ENCODE measurements around the gene CMPK1.

CMPK1 gene

DNA sequence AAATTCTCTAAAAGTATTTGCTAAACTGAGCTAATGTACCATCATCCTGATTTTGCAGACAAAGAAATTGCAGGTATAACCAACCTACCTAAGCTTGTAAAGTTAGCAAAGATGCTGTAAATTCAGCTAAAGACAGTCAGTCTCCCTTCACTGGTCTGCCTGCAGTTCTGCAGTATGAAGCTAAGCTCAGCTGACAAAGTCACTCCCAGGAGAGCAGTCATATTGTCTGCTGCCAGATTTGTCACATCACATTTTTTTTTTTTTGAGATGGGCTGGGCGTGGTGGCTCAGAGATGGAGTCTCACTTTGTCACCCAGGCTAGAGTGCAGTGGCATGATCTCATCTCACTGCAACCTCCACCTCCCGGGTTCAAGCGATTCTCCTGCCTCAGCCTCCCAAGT, 8.9 kb upstream of the CMPK1 start:
- ATAC-seq (ENCODE audit: low read depth) (no peak), DNase-seq (ENCODE audit: low spot score) (no peak)
- H3K36me3 ChIP-seq (ENCODE audit: low read depth): no peaks in the 10 kb centered on the region
- no peak overlapping the region for H3K27ac ChIP-seq (ENCODE audit: poor library complexity, severe bottlenecking)
- TF ChIP-seq, protein P1, sequence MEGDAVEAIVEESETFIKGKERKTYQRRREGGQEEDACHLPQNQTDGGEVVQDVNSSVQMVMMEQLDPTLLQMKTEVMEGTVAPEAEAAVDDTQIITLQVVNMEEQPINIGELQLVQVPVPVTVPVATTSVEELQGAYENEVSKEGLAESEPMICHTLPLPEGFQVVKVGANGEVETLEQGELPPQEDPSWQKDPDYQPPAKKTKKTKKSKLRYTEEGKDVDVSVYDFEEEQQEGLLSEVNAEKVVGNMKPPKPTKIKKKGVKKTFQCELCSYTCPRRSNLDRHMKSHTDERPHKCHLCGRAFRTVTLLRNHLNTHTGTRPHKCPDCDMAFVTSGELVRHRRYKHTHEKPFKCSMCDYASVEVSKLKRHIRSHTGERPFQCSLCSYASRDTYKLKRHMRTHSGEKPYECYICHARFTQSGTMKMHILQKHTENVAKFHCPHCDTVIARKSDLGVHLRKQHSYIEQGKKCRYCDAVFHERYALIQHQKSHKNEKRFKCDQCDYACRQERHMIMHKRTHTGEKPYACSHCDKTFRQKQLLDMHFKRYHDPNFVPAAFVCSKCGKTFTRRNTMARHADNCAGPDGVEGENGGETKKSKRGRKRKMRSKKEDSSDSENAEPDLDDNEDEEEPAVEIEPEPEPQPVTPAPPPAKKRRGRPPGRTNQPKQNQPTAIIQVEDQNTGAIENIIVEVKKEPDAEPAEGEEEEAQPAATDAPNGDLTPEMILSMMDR (IDR thresholded peaks at IDR 0.05; ENCODE audit: poor library complexity, severe bottlenecking): no peak
- no peak overlapping the region for H3K4me3 ChIP-seq (ENCODE audit: severe bottlenecking)
- H3K9me3 ChIP-seq (ENCODE audit: severe bottlenecking): no peaks in the 10 kb centered on the region
- no peaks in the 10 kb centered on the region for H3K27me3 ChIP-seq (ENCODE audit: insufficient read depth, poor library complexity, severe bottlenecking)
- no peaks in the 10 kb centered on the region for H3K4me1 ChIP-seq (ENCODE audit: insufficient read depth, poor library complexity, severe bottlenecking)

DNA sequence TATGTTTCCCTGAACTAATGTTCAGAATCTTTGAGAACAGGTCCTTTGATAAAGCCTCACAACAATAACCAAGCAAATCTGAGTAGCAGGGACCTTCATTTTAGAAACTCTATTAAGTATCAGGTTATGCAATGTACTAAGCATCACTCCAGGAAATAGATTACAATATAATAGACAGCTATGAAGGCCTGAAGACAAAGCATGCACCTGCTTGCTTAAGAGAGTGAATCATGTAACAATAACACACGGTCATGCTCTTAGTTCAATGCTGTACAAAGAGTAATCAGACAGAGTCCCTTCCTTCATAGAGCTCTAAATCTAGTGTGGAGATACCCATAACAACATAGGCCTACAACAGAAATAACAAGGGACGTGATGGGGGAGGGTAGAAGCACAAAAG, 8.1 kb upstream of the CMPK1 start:
- TF ChIP-seq, protein P1 (IDR thresholded peaks at IDR 0.05; ENCODE audit: poor library complexity, severe bottlenecking): no peak

DNA sequence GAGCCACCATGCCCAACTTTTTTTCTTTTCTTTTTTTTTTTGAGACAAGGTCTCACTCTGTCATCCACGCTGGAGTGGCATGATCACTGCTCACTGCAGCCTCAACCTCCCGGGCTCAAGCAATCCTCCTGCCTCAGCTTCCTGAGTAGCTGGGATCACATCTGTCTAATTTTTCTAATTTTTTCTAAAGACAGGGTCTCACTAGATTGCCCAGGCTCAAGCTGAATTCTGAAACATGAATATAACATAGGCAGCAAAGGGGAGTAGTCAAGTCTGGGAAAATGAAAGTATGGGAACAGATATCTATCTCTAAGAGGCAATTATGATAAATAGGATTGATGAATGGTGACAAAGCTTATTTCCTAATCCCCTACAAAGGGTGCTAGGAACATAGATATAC, 7.3 kb upstream of the CMPK1 start:
- Histone ChIP-seq H3K4me1 (ENCODE audit: insufficient read depth, poor library complexity, severe bottlenecking) (no peaks in the 10 kb centered on the region), H3K27me3 (ENCODE audit: insufficient read depth, poor library complexity, severe bottlenecking) (no peaks in the 10 kb centered on the region), H3K4me3 (ENCODE audit: severe bottlenecking) (no peak overlapping the region), H3K36me3 (ENCODE audit: low read depth) (no peaks in the 10 kb centered on the region), H3K9me3 (ENCODE audit: severe bottlenecking) (no peaks in the 10 kb centered on the region), H3K27ac (ENCODE audit: poor library complexity, severe bottlenecking) (no peak overlapping the region)
- TF ChIP-seq, protein P1 (IDR thresholded peaks at IDR 0.05; ENCODE audit: poor library complexity, severe bottlenecking): no peak
- DNase-seq (ENCODE audit: low spot score): no peak
- ATAC-seq (ENCODE audit: low read depth): no peak

More for the DNA sequence above, 8.1 kb upstream of the CMPK1 start:
- ATAC-seq (ENCODE audit: low read depth) (peak; percentile 98), DNase-seq (ENCODE audit: low spot score) (no peak)
- H3K27ac ChIP-seq (ENCODE audit: poor library complexity, severe bottlenecking): no peak overlapping the region
- no peaks in the 10 kb centered on the region for H3K27me3 ChIP-seq (ENCODE audit: insufficient read depth, poor library complexity, severe bottlenecking)
- H3K36me3 ChIP-seq (ENCODE audit: low read depth): no peaks in the 10 kb centered on the region
- no peaks in the 10 kb centered on the region for H3K9me3 ChIP-seq (ENCODE audit: severe bottlenecking)
- no peaks in the 10 kb centered on the region for H3K4me1 ChIP-seq (ENCODE audit: insufficient read depth, poor library complexity, severe bottlenecking)
- no peak overlapping the region for H3K4me3 ChIP-seq (ENCODE audit: severe bottlenecking)

DNA sequence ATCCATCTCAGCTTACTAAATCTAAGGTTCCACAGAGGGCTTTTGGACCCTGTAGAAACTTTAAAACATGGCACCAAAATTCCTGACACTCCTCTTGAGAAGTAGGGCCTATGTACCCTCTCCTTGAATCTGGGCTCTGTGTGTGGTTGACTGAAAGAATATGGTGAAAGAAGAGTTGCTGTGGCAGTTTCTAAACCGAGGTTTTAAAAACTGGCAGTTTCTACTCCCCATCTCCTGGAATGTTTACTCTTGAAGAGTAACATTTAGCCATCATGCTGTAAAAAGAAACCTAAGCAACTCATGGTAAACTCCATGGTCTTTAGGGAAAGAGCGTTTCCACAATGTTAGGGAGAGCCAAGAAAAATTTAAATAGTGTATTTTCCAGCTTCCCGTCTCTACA, 4.6 kb upstream of the CMPK1 start:
- TF ChIP-seq, protein P1 (IDR thresholded peaks at IDR 0.05; ENCODE audit: poor library complexity, severe bottlenecking): no peak

DNA sequence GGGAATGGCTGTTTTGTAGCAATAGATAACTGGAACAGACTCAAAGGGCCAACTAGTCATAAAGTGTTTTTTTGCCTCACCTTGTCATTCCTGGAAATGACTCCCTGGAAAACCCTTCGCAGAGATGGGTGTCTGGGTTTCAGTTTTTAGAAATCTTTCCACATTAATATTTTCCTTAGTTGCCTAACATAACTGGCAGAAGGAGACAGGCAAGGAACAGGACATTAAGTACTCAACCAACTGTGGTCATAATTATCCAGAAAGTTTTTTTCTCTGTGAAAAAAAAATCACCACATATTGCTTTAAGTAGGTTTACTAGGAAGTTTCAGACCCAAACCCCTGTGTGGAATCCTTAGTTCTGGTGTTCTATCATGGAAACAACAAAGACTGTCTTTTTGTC, 3.4 kb upstream of the CMPK1 start:
- TF ChIP-seq, protein P1 (IDR thresholded peaks at IDR 0.05; ENCODE audit: poor library complexity, severe bottlenecking): no peak
- ATAC-seq (ENCODE audit: low read depth) (no peak), DNase-seq (ENCODE audit: low spot score) (no peak)
- Histone ChIP-seq H3K4me3 (ENCODE audit: severe bottlenecking) (no peak overlapping the region), H3K9me3 (ENCODE audit: severe bottlenecking) (no peaks in the 10 kb centered on the region), H3K27me3 (ENCODE audit: insufficient read depth, poor library complexity, severe bottlenecking) (no peaks in the 10 kb centered on the region), H3K36me3 (ENCODE audit: low read depth) (no peaks in the 10 kb centered on the region), H3K4me1 (ENCODE audit: insufficient read depth, poor library complexity, severe bottlenecking) (peaks cover 4% of the 10 kb centered on the region), H3K27ac (ENCODE audit: poor library complexity, severe bottlenecking) (no peak overlapping the region)

More for the DNA sequence above, 4.6 kb upstream of the CMPK1 start:
- H3K9me3 ChIP-seq (ENCODE audit: severe bottlenecking): no peaks in the 10 kb centered on the region
- peaks cover 4% of the 10 kb centered on the region for H3K4me1 ChIP-seq (ENCODE audit: insufficient read depth, poor library complexity, severe bottlenecking)
- H3K36me3 ChIP-seq (ENCODE audit: low read depth): no peaks in the 10 kb centered on the region
- no peaks in the 10 kb centered on the region for H3K27me3 ChIP-seq (ENCODE audit: insufficient read depth, poor library complexity, severe bottlenecking)
- DNase-seq (ENCODE audit: low spot score) (no peak), ATAC-seq (ENCODE audit: low read depth) (no peak)
- no peak overlapping the region for H3K4me3 ChIP-seq (ENCODE audit: severe bottlenecking)
- no peak overlapping the region for H3K27ac ChIP-seq (ENCODE audit: poor library complexity, severe bottlenecking)

Data from RWPE2 (cell line).